ENCODE measurements around the gene MMP7. TPM values are rescaled to one million over a fixed set of nuclear protein-coding genes. Genes with fewer than 3 reads are reported as not detected.

Gene MMP7
- total RNA-seq, 1 experiment from 2014 or later: not detected

DNA sequence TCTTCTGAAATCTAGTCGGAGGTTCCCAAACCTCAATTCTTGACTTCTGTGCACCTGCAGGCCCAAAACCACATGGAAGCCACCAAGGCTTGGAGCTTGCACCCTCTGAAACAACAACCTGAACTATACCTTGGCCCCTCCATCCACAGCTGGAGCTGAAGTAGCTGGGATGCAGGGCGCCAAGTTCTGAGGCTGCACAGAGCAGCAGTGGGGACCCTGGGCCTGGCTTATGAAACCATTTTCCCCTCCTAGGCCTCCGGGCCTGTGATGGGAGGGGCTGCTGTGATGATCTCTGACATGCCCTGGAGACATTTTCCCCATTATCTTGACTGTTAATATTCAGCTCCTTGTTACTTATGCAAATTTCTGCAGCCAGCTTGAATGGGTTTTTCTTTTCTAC, 38.3 kb upstream of the MMP7 start:
- Histone ChIP-seq H4K20me1 (ENCODE audit: control insufficient read depth, insufficient read depth, insufficient read length) (no peaks in the 10 kb centered on the region), H3K23ac (ENCODE audit: insufficient read length, low read depth, low read length) (no peak overlapping the region), H2BK12ac (ENCODE audit: insufficient read length, low read depth, low read length) (no peak overlapping the region), H3K27ac (ENCODE audit: insufficient read length, low read depth, low read length) (no peak overlapping the region), H2BK15ac (ENCODE audit: low read depth, low read length) (no peak overlapping the region), H3K4ac (ENCODE audit: low read depth, low read length) (no peak overlapping the region), H4K8ac (replicated peaks; ENCODE audit: insufficient read length, low read depth, low read length) (no peak overlapping the region), H3K79me1 (ENCODE audit: insufficient read depth, low read depth, low read length, poor library complexity, severe bottlenecking) (no peaks in the 10 kb centered on the region), H3K56ac (ENCODE audit: insufficient read length, low read depth, low read length) (no peak overlapping the region), H3K23me2 (ENCODE audit: insufficient read length, low read depth, low read length, poor library complexity, severe bottlenecking) (no peaks in the 10 kb centered on the region), H3K9ac (ENCODE audit: extremely low read depth, insufficient read length, low read length) (no peak overlapping the region), H2BK20ac (ENCODE audit: low read depth, low read length, poor library complexity, severe bottlenecking) (no peak overlapping the region), H2AFZ (ENCODE audit: low read length) (no peak overlapping the region), H4K91ac (ENCODE audit: insufficient read length, low read depth, low read length) (no peak overlapping the region), H3K4me1 (ENCODE audit: insufficient read depth, low read length) (no peaks in the 10 kb centered on the region), H3K27me3 (ENCODE audit: insufficient read depth, low read length) (no peaks in the 10 kb centered on the region), H3K14ac (ENCODE audit: insufficient read depth, low read length) (no peak overlapping the region), H2BK5ac (ENCODE audit: insufficient read length, low read length) (no peak overlapping the region), H4K5ac (ENCODE audit: insufficient read length, low read depth, low read length) (no peak overlapping the region), H3K9me3 (ENCODE audit: control insufficient read depth, low read depth, low read length) (peaks cover 14% of the 10 kb centered on the region), H3K18ac (ENCODE audit: insufficient read length, low read depth, low read length) (no peak overlapping the region), H3T11ph (ENCODE audit: low read length) (no peak overlapping the region), H3K79me2 (ENCODE audit: insufficient read depth, low read length) (no peaks in the 10 kb centered on the region), H2BK120ac (ENCODE audit: low read depth, low read length, poor library complexity, severe bottlenecking) (no peak overlapping the region), H2AK5ac (ENCODE audit: insufficient read length, low read length) (no peak overlapping the region), H3K4me2 (ENCODE audit: insufficient read depth, insufficient read length, low read length) (no peak overlapping the region)
- no peak for DNase-seq
- no peaks in the 10 kb centered on the region for H3K27me3 Mint-ChIP-seq (ENCODE audit: low read depth)
- H3K27ac Mint-ChIP-seq: no peak overlapping the region
- H3K4me3 Mint-ChIP-seq: no peak overlapping the region
- peaks cover 33 to 40% of the 10 kb centered on the region in 2 experiments for H3K9me3 Mint-ChIP-seq
- TF ChIP-seq, protein P1, sequence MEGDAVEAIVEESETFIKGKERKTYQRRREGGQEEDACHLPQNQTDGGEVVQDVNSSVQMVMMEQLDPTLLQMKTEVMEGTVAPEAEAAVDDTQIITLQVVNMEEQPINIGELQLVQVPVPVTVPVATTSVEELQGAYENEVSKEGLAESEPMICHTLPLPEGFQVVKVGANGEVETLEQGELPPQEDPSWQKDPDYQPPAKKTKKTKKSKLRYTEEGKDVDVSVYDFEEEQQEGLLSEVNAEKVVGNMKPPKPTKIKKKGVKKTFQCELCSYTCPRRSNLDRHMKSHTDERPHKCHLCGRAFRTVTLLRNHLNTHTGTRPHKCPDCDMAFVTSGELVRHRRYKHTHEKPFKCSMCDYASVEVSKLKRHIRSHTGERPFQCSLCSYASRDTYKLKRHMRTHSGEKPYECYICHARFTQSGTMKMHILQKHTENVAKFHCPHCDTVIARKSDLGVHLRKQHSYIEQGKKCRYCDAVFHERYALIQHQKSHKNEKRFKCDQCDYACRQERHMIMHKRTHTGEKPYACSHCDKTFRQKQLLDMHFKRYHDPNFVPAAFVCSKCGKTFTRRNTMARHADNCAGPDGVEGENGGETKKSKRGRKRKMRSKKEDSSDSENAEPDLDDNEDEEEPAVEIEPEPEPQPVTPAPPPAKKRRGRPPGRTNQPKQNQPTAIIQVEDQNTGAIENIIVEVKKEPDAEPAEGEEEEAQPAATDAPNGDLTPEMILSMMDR (conservative IDR thresholded peaks at IDR 0.05): no peak
- H3K36me3 Mint-ChIP-seq (ENCODE audit: insufficient read depth in 1 of 3, low read depth in 3 of 3): peaks cover 16 to 36% (median 31%) of the 10 kb centered on the region in 3 experiments
- H3K4me1 Mint-ChIP-seq: no peaks in the 10 kb centered on the region
- WGBS (ENCODE audit: extremely low coverage, insufficient read length, low lambda C conversion rate): no CpG with 5 or more reads among the region's 3 CpGs
